Measurements from ENCODE around the gene ME1. TPM values are rescaled to one million over a fixed set of nuclear protein-coding genes. Genes with fewer than 3 reads are reported as not detected.

Gene ME1
- total RNA-seq, 4 donors from 2014 or later, result 18.7 to 55.9 (median 30.8) TPM

DNA sequence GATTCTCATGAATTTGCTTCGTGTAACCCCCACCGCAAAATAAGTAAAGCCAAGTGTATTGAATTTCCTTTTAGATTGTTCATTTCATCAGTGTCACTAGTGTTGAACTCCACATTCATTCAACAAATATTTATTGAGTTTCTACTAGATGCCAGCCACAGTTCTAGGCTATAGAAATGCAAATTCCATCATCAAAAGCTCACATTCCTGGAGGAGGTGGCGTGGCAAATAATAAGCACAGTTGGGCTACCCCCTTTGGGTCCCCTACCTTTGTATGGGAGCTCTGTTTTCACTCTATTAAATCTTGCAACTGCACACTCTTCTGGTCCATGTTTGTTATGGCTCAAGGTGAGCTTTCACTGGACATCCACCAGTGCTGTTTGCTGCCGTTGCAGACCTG lies 12.7 kb upstream of the ME1 start:
- no peak for DNase-seq
- no peaks in the 10 kb centered on the region for H3K27me3 ChIP-seq
- no peaks in the 10 kb centered on the region for H3K36me3 ChIP-seq
- H3K27ac ChIP-seq, result no peak overlapping the region
- no peaks in the 10 kb centered on the region for H3K9me3 ChIP-seq
- H3K4me1 ChIP-seq, result no peaks in the 10 kb centered on the region
- H3K4me3 ChIP-seq (replicated peaks in 1 of 3), result no peak overlapping the region
- no peak for TF ChIP-seq POLR2A (IDR thresholded peaks at IDR 0.05)
- TF ChIP-seq, protein P1, sequence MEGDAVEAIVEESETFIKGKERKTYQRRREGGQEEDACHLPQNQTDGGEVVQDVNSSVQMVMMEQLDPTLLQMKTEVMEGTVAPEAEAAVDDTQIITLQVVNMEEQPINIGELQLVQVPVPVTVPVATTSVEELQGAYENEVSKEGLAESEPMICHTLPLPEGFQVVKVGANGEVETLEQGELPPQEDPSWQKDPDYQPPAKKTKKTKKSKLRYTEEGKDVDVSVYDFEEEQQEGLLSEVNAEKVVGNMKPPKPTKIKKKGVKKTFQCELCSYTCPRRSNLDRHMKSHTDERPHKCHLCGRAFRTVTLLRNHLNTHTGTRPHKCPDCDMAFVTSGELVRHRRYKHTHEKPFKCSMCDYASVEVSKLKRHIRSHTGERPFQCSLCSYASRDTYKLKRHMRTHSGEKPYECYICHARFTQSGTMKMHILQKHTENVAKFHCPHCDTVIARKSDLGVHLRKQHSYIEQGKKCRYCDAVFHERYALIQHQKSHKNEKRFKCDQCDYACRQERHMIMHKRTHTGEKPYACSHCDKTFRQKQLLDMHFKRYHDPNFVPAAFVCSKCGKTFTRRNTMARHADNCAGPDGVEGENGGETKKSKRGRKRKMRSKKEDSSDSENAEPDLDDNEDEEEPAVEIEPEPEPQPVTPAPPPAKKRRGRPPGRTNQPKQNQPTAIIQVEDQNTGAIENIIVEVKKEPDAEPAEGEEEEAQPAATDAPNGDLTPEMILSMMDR (IDR thresholded peaks at IDR 0.05), result no peak
- 80 to 90% methylated on average over 4 of the region's 4 CpGs for WGBS, 2 donors
- intact Hi-C loops (cut with DNase I), result no loop called here

- Histone ChIP-seq H3K27ac (no peak overlapping the region), H3K27me3 (no peaks in the 10 kb centered on the region), H3K9me3 (no peaks in the 10 kb centered on the region), H3K36me3 (no peaks in the 10 kb centered on the region), H3K4me3 (replicated peaks in 1 of 3) (no peak overlapping the region), H3K4me1 (no peaks in the 10 kb centered on the region)
- 29 to 38% methylated on average over 2 of the region's 2 CpGs for WGBS, 2 donors
- no peak for TF ChIP-seq POLR2A (IDR thresholded peaks at IDR 0.05)
- TF ChIP-seq, protein P1 (IDR thresholded peaks at IDR 0.05), result no peak
- intact Hi-C loops (cut with DNase I), result no loop called here
- no peak for DNase-seq
These were observed 11.9 kb upstream of the ME1 start for GRCh38 chr6:83442752-83443151.

GRCh38 chr6:83439201-83439600 lies 8.3 kb upstream of the ME1 start:
- Histone ChIP-seq H3K36me3 (no peaks in the 10 kb centered on the region), H3K27ac (no peak overlapping the region), H3K9me3 (no peaks in the 10 kb centered on the region), H3K27me3 (no peaks in the 10 kb centered on the region), H3K4me3 (replicated peaks in 1 of 3) (no peak overlapping the region), H3K4me1 (no peaks in the 10 kb centered on the region)
- WGBS, 2 donors, result 74 to 80% methylated on average over 2 of the region's 2 CpGs
- no peak for DNase-seq
- intact Hi-C loops (cut with DNase I), result no loop called here
- no peak for TF ChIP-seq POLR2A (IDR thresholded peaks at IDR 0.05)
- TF ChIP-seq, protein P1 (IDR thresholded peaks at IDR 0.05), result no peak

GRCh38 chr6:83436674-83437073 lies 5.8 kb upstream of the ME1 start:
- TF ChIP-seq POLR2A (IDR thresholded peaks at IDR 0.05), result no peak
- TF ChIP-seq, protein P1 (IDR thresholded peaks at IDR 0.05), result no peak
- peaks cover 0 to under 1% of the 10 kb centered on the region in 2 donors for H3K4me1 ChIP-seq
- no peaks in the 10 kb centered on the region for H3K36me3 ChIP-seq
- intact Hi-C loops (cut with DNase I), result no loop called here
- DNase-seq, result no peak
- no peaks in the 10 kb centered on the region for H3K27me3 ChIP-seq
- H3K4me3 ChIP-seq (replicated peaks in 1 of 3), result no peak overlapping the region
- no peak overlapping the region for H3K27ac ChIP-seq
- H3K9me3 ChIP-seq, result no peaks in the 10 kb centered on the region

- H3K4me1 ChIP-seq, result peaks cover 0 to 6% of the 10 kb centered on the region in 2 donors
- H3K9me3 ChIP-seq, result no peaks in the 10 kb centered on the region
- TF ChIP-seq, protein P1 (IDR thresholded peaks at IDR 0.05), result no peak
- TF ChIP-seq POLR2A (IDR thresholded peaks at IDR 0.05), result no peak
- H3K36me3 ChIP-seq, result no peaks in the 10 kb centered on the region
- H3K27ac ChIP-seq, result no peak overlapping the region
- H3K4me3 ChIP-seq (replicated peaks in 1 of 3), result no peak overlapping the region
- no peak for DNase-seq
- H3K27me3 ChIP-seq, result no peaks in the 10 kb centered on the region
- intact Hi-C loops (cut with DNase I), result no loop called here
These were observed 2.3 kb upstream of the ME1 start for GRCh38 chr6:83433177-83433576.
